ENCODE results near the gene CDC25C. TPM values are rescaled to one million over a fixed set of nuclear protein-coding genes. Genes with fewer than 3 reads are reported as not detected.
"Not testable (repeated sequence)": the region's sequence is repeated elsewhere in the genome, so short reads cannot be mapped to it uniquely, and the experiment has no call there.

The CDC25C gene
- total RNA-seq, 1 experiment from 2014 or later, result 36.3 TPM

DNA sequence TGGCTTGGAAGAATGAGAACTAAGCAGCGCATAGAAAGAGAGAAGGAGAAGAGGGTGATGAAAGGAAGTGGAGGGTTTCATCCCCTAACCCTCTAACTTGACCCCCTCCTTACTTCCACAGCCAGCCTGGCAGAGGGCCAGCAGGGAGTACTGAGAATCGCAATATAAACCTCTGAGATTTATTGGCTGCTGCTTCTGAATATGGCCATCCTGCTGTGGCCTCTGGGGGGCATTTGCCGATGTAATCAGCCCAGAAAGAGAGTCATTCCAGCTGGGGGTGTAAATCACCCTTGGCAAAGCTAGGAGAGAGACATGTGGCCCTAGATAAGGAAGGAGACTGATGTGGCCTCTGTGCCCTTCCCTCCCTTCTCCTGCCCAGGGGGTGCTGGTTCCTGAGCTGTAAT, 56.2 kb downstream of the CDC25C start:
- peak; percentile 11 to 29 for DNase-seq
- Histone ChIP-seq H3K27me3 (no peaks in the 10 kb centered on the region), H3K9me3 (replicated peaks) (no peaks in the 10 kb centered on the region), H3K27ac (no peak overlapping the region), H3K4me3 (no peak overlapping the region), H3K36me3 (no peaks in the 10 kb centered on the region), H3K4me1 (no peaks in the 10 kb centered on the region)

DNA sequence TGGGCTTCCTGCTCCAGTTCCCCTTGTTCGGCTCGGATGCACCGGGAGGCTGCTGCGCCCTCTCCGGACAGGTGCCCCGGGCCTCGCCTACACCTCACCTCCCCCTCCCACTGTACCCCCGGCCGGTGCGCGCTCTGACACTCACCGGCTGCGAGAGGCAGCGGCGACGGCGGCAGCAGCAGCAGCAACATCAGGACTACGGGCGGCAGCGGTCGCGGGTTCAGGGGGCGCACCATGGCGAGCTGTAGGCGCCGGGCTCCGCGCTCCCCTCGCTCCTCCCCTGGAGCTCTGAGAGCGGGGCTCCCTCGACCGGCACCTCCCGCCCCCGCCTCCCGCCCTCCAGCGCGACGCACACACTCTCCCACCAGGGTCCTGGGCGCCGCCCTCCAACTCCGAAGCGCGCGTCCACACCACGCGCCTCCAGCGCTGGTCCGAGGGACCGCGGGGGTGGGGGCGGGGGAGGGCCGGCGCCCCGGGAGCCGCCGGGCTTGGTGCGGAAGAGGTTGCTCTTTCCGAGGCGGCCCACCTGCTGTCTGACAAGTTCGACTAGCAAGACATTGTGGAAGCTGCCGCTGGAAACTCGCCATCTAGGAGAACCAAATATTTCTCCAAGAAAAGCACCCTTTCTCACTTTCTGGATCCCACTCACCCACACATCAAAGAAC, 57.3 kb downstream of the CDC25C start, which contains the start of gene GFRA3:
Gene GFRA3 (minus strand): TSS at position 433 of the 665 bp plus-strand sequence. CDS start 197 bp downstream, at position 236.
- Histone ChIP-seq H3K4me3 (peak within 1 kb of the TSS; percentile 34), H3K27me3 (no peaks in the 10 kb centered on the region), H3K4me1 (no peaks in the 10 kb centered on the region), H3K36me3 (no peaks in the 10 kb centered on the region), H3K9me3 (replicated peaks) (no peaks in the 10 kb centered on the region), H3K27ac (no peak within 1 kb of the TSS)
- DNase-seq, result peak in 1 of 2 experiments; percentile 9

DNA sequence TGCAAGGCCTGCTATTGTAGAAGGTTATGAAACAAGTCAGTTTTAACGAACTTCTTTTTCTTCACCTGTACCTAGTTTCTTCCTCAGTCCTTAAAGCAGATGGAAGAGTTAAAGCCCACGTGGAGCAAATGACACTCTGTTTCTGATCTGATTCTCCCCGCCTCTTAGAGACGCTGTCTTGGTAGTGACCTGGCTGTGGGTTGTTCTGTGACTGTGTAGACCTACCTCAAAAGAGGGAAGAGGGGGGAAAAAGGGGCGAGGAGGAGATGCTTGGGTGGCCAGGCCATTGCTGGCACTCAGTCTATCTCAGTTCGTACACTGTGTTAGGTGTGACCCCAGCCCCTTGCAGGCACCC, 57.8 kb downstream of the CDC25C start:
- Histone ChIP-seq H3K4me1 (no peaks in the 10 kb centered on the region), H3K27ac (no peak overlapping the region), H3K9me3 (replicated peaks) (no peaks in the 10 kb centered on the region), H3K27me3 (no peaks in the 10 kb centered on the region), H3K4me3 (no peak overlapping the region), H3K36me3 (no peaks in the 10 kb centered on the region)
- DNase-seq, result no peak

DNA sequence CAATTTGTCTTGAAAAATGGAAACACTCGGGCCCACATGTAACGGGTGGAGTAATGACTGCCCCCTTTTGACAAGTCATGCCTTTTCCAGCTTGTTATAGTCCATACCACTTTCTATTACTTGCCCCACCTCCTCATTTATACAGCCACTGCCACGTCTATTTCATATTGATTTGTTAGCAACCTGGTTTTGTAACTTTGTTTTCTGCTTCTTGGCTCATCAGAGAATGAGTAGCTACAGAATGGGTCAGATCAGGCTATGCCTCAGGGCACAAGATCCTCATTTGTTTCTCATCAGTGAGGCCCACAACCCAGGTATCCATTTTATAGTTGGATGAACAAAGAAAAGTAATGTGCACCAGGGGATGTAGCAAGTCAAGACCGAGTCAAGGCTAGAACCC, 58.9 kb downstream of the CDC25C start:
- Histone ChIP-seq H3K4me3 (no peak overlapping the region), H3K27me3 (no peaks in the 10 kb centered on the region), H3K36me3 (no peaks in the 10 kb centered on the region), H3K27ac (no peak overlapping the region), H3K9me3 (replicated peaks) (no peaks in the 10 kb centered on the region), H3K4me1 (no peaks in the 10 kb centered on the region)
- no peak for DNase-seq

DNA sequence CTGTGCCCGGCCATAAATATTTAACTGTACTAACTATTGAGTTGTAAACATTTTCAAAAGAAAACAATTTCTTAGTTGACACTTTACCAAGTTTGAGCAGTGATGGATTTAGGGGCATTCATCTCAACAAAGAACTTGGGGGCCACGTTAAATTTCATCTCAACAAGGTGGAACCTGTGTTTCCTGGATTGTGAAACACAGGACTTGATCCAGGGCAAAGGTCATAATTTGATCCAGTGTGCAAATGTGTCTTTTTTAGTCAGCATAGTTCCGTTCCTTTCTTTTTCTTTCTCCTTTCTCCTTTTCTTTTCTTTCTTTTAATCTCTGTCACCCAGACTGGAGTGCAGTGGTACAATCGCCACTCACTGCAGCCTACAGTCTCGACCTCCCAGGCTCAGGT, 60.3 kb downstream of the CDC25C start:
- no peaks in the 10 kb centered on the region for H3K27me3 ChIP-seq
- no peaks in the 10 kb centered on the region for H3K9me3 ChIP-seq (replicated peaks)
- H3K36me3 ChIP-seq, result no peaks in the 10 kb centered on the region
- no peak for DNase-seq
- H3K27ac ChIP-seq, result no peak overlapping the region
- H3K4me1 ChIP-seq, result peaks cover under 1% of the 10 kb centered on the region; the same call in 1 of the 2 replicates
- no peak overlapping the region for H3K4me3 ChIP-seq

DNA sequence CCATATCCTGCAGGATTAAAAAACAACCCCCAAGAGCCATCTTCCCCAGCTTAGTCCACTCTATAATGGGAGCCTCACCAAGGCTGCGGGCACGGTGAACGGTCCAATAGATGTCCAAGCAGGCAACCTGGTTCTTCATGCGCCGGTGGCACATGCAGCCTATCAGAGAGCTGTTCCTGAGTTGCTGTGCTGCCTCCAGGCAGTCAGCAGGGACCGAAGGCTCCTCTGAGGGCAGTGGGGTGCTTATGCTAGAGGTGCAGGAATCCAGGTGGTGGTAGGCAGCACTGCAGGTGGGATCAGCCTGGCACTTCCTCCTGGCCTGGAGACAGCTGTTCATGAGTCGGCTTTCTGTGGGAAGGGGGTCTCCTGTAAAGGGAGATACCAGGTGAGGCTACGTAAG, 67.4 kb downstream of the CDC25C start:
- DNase-seq, result no peak
- H3K27ac ChIP-seq, result no peak overlapping the region
- no peaks in the 10 kb centered on the region for H3K9me3 ChIP-seq (replicated peaks)
- peaks cover 8% of the 10 kb centered on the region; the same call in 1 of the 2 replicates for H3K4me1 ChIP-seq
- H3K36me3 ChIP-seq, result no peaks in the 10 kb centered on the region
- 0 out of 2 replicates have a peak, but pooled peaks cover 4% of the 10 kb centered on the region for H3K27me3 ChIP-seq
- no peak overlapping the region for H3K4me3 ChIP-seq

DNA sequence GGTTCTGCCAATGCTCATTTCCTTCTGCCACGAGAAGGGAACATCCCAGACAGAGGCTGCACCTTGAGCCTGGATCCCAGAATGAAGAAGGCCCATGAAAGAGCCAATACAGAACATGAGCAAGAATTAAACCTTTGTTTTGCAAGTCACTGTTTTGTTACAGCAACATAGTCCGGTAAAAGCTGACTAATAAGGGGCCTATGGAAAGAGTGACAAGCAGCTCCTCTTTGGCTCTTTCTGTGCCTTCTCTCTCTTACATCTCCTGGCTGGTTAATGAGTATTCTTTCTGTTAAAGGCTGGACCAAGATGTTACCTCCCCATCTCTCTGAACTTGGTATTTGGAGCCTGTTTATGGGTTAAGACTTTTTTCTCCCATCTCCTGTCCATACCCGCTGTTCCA, 68.0 kb downstream of the CDC25C start:
- Histone ChIP-seq H3K36me3 (no peaks in the 10 kb centered on the region), H3K4me3 (no peak overlapping the region), H3K9me3 (replicated peaks) (no peaks in the 10 kb centered on the region), H3K27me3 (0 out of 2 replicates have a peak, but pooled peaks cover 4% of the 10 kb centered on the region), H3K27ac (no peak overlapping the region), H3K4me1 (peaks cover 8% of the 10 kb centered on the region; the same call in 1 of the 2 replicates)
- DNase-seq, result no peak

DNA sequence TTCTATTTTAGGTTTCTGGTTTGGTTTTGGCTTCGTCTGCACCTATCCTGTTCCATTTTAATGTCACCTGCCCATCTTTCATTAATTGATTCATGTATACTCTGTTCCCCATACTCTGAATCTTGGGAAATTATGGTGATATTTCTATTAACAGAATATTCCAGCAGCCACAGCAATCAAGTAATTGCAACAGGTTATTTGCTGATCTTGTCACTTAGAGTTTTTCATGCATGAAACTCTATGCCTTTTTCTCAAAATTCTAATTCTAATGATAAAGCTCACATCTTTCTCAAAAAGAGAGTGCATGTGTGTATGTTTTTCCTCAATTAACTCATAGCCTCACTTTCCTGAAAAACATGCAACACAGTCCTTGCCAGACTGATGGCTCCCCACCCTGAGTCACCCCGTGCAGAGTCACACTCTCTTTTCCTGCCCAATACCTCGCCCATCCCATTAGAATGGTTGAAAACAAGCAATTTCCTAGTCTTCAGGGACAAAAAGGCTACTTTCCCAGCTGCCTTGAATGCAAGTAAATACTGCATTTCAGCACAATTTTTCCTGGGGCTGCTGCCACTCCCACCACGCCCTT, 72.8 kb downstream of the CDC25C start:
- no peaks in the 10 kb centered on the region for H3K36me3 ChIP-seq
- no peaks in the 10 kb centered on the region for H3K27me3 ChIP-seq
- H3K4me1 ChIP-seq, result no peaks in the 10 kb centered on the region
- H3K27ac ChIP-seq, result no peak overlapping the region
- no peak overlapping the region for H3K4me3 ChIP-seq
- DNase-seq, result no peak
- no peaks in the 10 kb centered on the region for H3K9me3 ChIP-seq (replicated peaks)

DNA sequence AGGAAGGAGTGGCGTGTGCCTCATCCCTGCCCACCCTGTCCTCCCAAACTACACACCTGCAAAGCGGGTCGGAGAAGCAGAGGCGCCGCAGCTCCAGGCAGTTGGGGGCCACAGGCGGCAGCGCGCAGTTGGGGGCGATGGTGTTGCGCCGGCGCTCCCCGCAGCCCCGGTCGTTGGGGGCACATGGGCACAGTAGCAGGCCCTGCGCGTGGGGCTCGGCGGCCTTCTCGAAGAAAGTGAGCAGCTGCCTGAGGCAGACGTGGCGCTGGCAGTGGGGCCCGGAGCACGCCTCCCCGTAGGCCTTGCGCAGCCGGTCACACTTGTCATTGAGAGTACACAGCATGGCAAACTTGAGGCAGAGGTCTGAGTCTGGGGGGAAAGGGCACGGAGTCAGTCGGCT, 74.0 kb downstream of the CDC25C start:
- DNase-seq, result no peak
- H3K36me3 ChIP-seq, result no peaks in the 10 kb centered on the region
- no peaks in the 10 kb centered on the region for H3K9me3 ChIP-seq (replicated peaks)
- no peaks in the 10 kb centered on the region for H3K4me1 ChIP-seq
- H3K27me3 ChIP-seq, result no peaks in the 10 kb centered on the region
- H3K4me3 ChIP-seq, result no peak overlapping the region
- no peak overlapping the region for H3K27ac ChIP-seq

DNA sequence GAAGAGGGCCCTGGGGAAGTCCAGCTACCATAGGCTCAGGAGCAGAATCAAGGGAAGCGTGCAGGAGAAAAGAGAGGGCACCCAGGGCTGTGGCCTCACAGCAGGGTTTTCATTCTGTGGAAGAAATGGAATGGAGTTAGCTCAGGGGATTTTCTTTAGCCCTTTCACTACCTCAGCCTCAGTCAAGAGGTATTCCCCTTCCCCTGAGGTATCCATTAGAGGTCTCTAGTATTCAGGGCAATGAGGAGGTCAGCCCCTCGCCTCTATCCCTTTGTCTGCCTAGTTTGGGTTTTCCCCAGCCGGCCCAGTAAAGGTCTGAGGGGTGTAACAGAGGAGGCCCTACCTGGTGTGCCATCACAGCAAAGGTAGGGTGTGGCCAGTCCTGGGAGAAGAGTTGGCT, 78.7 kb downstream of the CDC25C start:
- no peaks in the 10 kb centered on the region for H3K9me3 ChIP-seq (replicated peaks)
- no peak for DNase-seq
- no peaks in the 10 kb centered on the region for H3K36me3 ChIP-seq
- H3K4me3 ChIP-seq, result no peak overlapping the region
- no peak overlapping the region for H3K27ac ChIP-seq
- H3K4me1 ChIP-seq, result no peaks in the 10 kb centered on the region
- no peaks in the 10 kb centered on the region for H3K27me3 ChIP-seq

DNA sequence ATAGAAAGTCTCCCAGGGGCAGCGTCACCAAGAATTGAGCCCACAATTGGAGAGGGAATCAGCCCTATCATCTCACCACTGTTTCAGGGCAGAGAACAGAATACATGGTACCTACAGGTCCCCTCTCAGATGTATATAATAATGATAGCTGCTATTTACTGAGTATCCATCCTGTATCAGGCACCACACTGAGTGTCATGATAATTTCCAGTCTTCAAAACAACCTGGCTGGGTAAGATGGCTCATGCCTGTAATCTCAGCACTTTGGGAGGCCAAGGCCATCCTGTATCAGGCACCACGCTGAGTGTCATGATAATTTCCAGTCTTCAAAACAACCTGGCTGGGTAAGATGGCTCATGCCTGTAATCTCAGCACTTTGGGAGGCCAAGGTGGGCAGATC, 83.8 kb downstream of the CDC25C start:
- H3K36me3 ChIP-seq; H3K27me3 ChIP-seq; H3K9me3 ChIP-seq (replicated peaks); DNase-seq; H3K27ac ChIP-seq; H3K4me3 ChIP-seq; H3K4me1 ChIP-seq: not testable (repeated sequence)

DNA sequence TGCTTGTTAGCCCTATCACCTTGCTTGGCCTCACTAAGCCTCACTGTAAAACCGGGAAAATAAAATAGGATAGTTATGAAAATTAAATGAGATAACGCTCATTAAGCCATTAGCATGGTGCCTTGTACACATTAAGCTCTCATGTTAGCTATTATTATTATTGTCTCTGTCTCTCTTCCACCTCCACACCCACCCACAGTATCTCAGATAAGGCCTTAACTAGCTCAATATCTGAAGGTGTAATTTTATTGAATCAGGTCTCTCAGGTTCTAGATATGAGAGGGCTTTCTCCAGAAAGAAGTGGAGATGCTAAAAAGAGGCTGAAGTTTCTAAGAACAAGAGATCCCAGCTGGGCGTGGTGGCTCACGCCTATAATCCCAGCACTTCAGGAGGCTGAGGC, 84.8 kb downstream of the CDC25C start:
- DNase-seq, result no peak
- Histone ChIP-seq H3K36me3 (no peaks in the 10 kb centered on the region), H3K4me1 (no peaks in the 10 kb centered on the region), H3K9me3 (replicated peaks) (no peaks in the 10 kb centered on the region), H3K4me3 (no peak overlapping the region), H3K27me3 (peaks cover 4% of the 10 kb centered on the region; the same call in 1 of the 2 replicates), H3K27ac (no peak overlapping the region)

DNA sequence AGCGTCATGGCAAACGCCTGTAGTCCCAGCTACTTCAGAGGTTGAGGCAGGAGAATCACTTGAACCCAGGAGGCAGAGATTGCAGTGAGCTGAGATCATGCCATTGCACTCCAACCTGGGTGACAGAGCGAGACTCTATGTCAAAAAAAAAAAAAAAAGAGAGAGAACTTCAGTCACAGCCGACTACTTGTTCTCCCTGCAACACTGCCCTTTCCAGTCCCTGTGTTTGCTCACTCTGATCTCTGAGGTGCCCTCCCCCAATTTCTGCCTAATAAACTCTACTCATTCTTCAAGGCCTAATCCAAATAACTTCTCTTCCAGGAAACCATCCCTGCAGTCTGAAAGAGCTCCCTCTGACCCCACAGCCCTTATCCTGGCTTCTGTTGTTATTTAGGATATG, 85.3 kb downstream of the CDC25C start:
- no peak overlapping the region for H3K27ac ChIP-seq
- no peaks in the 10 kb centered on the region for H3K36me3 ChIP-seq
- H3K27me3 ChIP-seq, result peaks cover 6% of the 10 kb centered on the region; the same call in 1 of the 2 replicates
- no peak overlapping the region for H3K4me3 ChIP-seq
- DNase-seq, result no peak
- no peaks in the 10 kb centered on the region for H3K4me1 ChIP-seq
- no peaks in the 10 kb centered on the region for H3K9me3 ChIP-seq (replicated peaks)

DNA sequence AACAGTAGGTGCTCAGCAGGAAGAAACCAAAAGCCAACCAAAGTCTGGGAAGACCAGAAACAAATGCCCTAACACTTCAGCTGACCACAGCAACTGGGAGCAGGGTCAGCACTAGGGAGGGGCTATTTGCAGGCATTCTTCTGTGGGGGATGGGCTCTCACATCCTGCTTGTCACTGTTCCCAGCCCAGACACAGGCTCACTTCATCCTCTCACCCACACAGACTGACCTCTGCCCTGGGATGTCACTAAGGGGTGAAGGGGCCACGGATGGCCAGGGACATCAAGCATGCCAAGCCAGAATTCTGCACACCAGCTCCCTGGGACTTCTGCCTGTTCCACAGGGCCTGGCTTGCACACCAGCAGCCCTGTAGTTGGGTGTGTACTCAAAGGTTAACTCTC, 85.9 kb downstream of the CDC25C start:
- H3K36me3 ChIP-seq, result no peaks in the 10 kb centered on the region
- H3K27me3 ChIP-seq, result peaks cover 9% of the 10 kb centered on the region; the same call in 1 of the 2 replicates
- H3K9me3 ChIP-seq (replicated peaks), result no peaks in the 10 kb centered on the region
- H3K4me1 ChIP-seq, result no peaks in the 10 kb centered on the region
- no peak overlapping the region for H3K4me3 ChIP-seq
- peak in 1 of 2 experiments; percentile 9 for DNase-seq
- no peak overlapping the region for H3K27ac ChIP-seq

DNA sequence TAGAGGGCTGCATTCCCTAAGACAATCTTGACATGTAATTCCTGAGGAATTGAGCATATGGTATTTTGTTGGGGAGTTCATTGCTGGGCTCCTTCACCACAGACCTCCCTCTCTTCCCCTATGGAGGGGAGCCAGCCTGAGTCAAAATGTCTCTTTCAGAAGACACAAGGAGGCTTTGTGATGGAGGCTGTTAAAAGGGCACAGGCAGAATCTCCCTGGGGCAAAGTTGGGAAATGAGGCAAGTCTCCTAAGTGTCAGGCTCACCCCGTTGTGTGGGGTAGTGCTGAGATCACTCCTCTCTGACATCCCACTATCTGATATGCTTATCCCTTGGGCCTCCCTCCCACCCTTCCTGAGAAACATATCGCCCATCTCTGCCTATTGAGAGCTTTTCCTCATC, 87.8 kb downstream of the CDC25C start:
- no peak overlapping the region for H3K27ac ChIP-seq
- H3K36me3 ChIP-seq, result no peaks in the 10 kb centered on the region
- DNase-seq, result peak in 1 of 2 experiments; percentile 42
- no peaks in the 10 kb centered on the region for H3K9me3 ChIP-seq (replicated peaks)
- no peak overlapping the region for H3K4me3 ChIP-seq
- H3K27me3 ChIP-seq, result peaks cover 9% of the 10 kb centered on the region; the same call in 1 of the 2 replicates
- no peaks in the 10 kb centered on the region for H3K4me1 ChIP-seq
